G401 (cell line): Measurements from ENCODE around the gene PDE9A. TPM values are rescaled to one million over a fixed set of nuclear protein-coding genes. Genes with fewer than 3 reads are reported as not detected.

ENCODE experiments used
- DNase-seq: peaks from one replicate; pipeline ENCODE4 v3.0.0-alpha.2; 2015; ENCODE audit warnings: low spot score
- in situ Hi-C: cut with HindIII; loops from 2 replicates; pipeline ENCODE4 v1.10.0; 2016; ENCODE audit warnings: low sequenced_read_pairs, mixed read lengths
- total RNA-seq: library from RNA; depleted of rRNA; stranded (reverse); fragments of >200 nt; shearing (Covaris generic); gene quantifications from 2 replicates; pipeline ENCODE4 v1.2.3, GENCODE V29; 2014

Gene PDE9A
- total RNA-seq, 1 experiment from 2014 or later: 5.7 TPM

- DNase-seq: no peak
- in situ Hi-C loops: no loop called here
Observed at GRCh38 chr21:42680429-42680828, 27.0 kb downstream of the PDE9A start.

GRCh38 chr21:42681296-42682206 is 28.1 kb downstream of the PDE9A start:
- in situ Hi-C loops: no loop called here

DNA sequence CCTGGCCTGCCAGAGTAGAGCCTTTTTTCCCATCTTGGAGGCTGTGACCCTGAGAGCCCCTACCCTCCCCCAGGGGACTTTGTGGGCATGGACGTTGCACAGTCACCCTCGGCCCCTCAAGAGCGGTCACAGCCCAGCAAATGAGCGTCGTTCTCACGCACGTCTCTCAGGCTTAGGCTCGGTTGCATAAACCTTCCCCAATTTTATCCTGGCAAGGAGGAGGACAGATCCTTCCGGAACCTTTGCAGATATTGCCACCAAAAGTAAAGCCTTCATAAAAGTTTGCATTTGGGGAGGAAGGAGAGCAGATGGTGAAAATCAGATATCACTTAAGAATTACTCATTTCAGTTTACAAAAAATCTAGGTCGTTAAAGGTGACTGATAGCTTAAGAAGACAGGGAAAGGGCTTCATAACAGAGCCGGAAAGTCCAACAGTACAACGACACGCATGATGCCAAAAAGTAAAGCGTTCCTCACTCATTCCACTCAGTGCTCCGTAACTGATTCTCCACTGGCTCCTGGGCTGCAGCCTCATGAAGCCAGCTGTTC is 29.3 kb downstream of the PDE9A start:
- no peak for DNase-seq
- in situ Hi-C loops: no loop called here

More at GRCh38 chr21:42681296-42682206, 28.1 kb downstream of the PDE9A start:
- no peak for DNase-seq

GRCh38 chr21:42683371-42684108 is 30.1 kb downstream of the PDE9A start:
- DNase-seq: no peak
- in situ Hi-C loops: no loop called here

- peak; percentile 49 for DNase-seq
- in situ Hi-C loops: no loop called here
Observed at GRCh38 chr21:42684109-42684916, 30.9 kb downstream of the PDE9A start.

- peak; percentile 86 for DNase-seq
- in situ Hi-C loops: no loop called here
Observed at GRCh38 chr21:42685036-42685435, 31.6 kb downstream of the PDE9A start.

- no peak for DNase-seq
- in situ Hi-C loops: no loop called here
Observed at GRCh38 chr21:42685954-42686500, 32.6 kb downstream of the PDE9A start.

DNA sequence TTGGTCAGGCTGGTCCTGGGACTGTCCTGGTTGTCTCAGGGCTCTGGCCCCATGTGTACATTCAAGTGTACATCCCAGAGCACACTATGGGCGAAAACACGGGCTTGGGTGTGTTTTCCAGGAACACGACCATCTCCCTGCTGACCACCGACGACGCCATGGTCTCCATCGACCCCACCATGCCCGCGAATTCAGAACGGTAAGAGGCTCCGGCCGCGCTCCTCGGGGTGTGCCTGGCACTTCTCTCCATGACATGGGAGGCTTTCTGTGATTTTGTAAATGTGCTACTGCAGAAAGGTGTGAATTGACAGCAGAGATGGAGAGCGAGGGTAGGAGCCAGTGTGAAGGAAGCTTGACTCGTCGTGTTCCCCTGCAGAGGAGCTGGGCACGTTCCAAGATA is 34.4 kb downstream of the PDE9A start:
- no peak for DNase-seq
- in situ Hi-C loops: no loop called here

GRCh38 chr21:42688226-42688840 is 34.9 kb downstream of the PDE9A start:
- no peak for DNase-seq
- in situ Hi-C loops: no loop called here

DNA sequence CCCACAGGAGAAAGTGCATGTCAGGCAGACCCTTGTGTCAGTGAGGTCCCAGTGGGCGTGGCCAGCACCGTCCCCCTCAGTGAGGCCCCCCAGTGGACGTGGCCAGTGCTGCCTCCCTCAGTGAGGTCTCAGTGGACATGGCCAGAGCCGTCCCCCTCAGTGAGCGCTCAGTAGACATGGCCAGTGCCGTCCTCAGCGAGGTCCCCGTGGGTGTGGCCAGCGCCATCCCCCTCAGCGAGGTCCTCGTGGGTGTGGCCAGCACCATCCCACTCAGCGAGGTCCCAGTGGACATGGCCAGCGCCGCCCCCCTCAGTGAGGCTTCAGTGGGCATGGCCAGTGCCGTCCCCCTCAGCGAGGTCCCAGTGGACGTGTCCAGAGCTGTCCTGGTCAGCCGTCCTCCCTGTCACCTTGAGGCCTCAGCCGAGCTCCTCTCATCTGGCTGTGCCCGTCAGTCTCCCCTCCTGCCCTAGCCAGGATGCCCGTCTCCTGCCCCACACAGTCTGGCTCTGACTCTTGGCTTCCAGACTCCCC is 35.5 kb downstream of the PDE9A start:
- in situ Hi-C loops: no loop called here
- no peak for DNase-seq

DNA sequence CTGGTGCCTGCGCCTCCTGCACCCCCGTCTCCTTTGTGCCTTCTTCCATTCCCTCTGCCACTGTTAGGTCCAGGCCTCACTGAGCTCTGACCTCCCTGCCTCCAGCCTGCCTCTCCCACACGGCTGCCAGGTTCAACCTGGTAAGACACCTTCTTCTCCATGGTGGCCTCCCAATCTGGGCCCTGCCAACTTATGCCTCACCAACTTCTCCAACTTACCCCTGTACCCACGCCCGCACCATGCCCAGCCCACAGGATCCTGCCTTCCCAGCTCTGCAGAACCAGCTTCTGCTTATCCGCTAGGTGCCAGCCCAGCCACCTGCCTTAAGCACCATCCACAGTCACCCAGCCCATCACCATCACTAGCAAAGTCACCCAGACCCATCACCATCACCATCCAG is 37.2 kb downstream of the PDE9A start:
- in situ Hi-C loops: no loop called here
- no peak for DNase-seq

- DNase-seq: no peak
- in situ Hi-C loops: no loop called here
Observed at GRCh38 chr21:42691901-42692559, 38.6 kb downstream of the PDE9A start.

GRCh38 chr21:42692688-42693087 is 39.3 kb downstream of the PDE9A start:
- DNase-seq: no peak
- in situ Hi-C loops: no loop called here

GRCh38 chr21:42694751-42695696 is 41.6 kb downstream of the PDE9A start:
- in situ Hi-C loops: no loop called here
- no peak for DNase-seq

DNA sequence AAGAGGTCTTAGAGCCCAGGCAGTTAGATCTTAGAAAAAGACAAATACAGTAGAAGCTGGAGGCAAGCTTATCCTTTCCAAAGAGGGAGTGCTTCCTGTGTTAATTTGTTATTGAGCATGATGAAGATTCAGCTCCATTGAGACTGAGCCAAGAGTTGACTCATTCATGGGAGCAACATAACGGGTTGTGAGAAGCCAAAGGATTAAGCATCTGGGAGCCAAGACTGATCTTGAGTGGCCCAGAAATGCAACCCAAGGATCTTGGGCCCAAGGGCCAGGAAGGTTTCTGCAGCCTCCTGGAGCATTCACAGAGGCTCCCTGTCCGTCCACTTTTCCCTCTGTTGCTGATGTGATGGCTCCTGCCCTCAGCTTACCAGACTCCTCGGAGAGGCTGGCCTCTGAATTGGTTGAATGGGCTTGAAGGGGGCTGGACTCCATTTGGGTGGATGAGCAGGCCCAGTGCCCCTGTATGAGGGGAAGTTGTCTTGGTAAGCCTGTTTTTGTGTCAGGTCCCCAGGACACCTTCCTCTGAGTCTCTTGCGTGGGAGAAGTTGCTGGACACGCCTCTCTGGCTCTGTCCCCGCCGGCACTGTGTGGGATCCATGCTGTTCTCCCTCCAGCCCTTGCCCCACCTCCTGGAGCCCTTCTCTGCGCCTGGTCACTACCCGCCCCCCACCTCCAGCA is 42.4 kb downstream of the PDE9A start:
- in situ Hi-C loops: no loop called here
- DNase-seq: peak; percentile 81

- no peak for DNase-seq
- in situ Hi-C loops: no loop called here
Observed at GRCh38 chr21:42696501-42697040, 43.1 kb downstream of the PDE9A start.
